ENCODE data around the gene ABHD2. TPM values are rescaled to one million over a fixed set of nuclear protein-coding genes. Genes with fewer than 3 reads are reported as not detected.

The ABHD2 gene
- total and polyA plus RNA-seq, 2 donors (not counting 1 experiment from before 2014, with no cell fraction given) = 39.5 to 84.9 TPM

DNA sequence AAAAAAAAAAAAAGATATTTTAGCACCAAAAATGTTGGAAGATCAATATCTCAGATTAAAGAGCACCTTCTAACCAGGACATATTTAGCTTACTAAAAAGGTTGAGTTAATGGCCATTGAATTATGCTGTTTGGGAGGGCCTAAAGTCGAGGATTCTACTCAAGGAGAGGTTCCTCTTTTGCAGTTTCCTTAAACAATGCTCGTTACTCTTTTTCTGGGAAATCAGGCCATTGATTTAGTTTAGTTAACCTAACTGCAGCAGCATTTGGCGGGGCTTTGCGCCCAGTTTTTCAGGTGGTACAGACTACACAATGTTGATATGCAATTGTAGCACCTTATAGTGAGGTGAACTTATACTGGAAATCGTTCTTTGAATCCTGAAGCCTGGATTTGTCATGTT, 6.8 kb downstream of the ABHD2 start:
- DNase-seq (ENCODE audit: low read depth in 2 of 2) = no peak
- Histone ChIP-seq H3K4me2 (ENCODE audit: extremely low read depth, insufficient read depth, low read length) (no peak overlapping the region), H3K4me3 (replicated peaks in 1 of 4; ENCODE audit: control extremely low read depth in 1 of 4, insufficient read depth in 1 of 4, low read depth in 3 of 4, low read length in 4 of 4) (no peak overlapping the region), H3K9me3 (ENCODE audit: control insufficient read depth, insufficient read depth, low read depth, low read length) (no peaks in the 10 kb centered on the region), H3K27ac (ENCODE audit: insufficient read depth, low read length) (no peak overlapping the region), H3K36me3 (ENCODE audit: control insufficient read depth, insufficient read depth, low read length) (no peaks in the 10 kb centered on the region), H3K9ac (ENCODE audit: insufficient read depth, low read length) (no peak overlapping the region), H3K27me3 (ENCODE audit: control insufficient read depth, insufficient read depth, low read length) (no peaks in the 10 kb centered on the region), H2AFZ (ENCODE audit: low read length) (no peak overlapping the region), H3K4me1 (ENCODE audit: control insufficient read depth, extremely low read depth, insufficient read depth, low read length) (peaks cover 29% of the 10 kb centered on the region), H4K20me1 (ENCODE audit: control insufficient read depth, extremely low read depth, insufficient read depth, low read length) (no peaks in the 10 kb centered on the region), H3K79me2 (ENCODE audit: control insufficient read depth, insufficient read depth, low read length) (peaks cover 54% of the 10 kb centered on the region)
- TF ChIP-seq, protein P1, sequence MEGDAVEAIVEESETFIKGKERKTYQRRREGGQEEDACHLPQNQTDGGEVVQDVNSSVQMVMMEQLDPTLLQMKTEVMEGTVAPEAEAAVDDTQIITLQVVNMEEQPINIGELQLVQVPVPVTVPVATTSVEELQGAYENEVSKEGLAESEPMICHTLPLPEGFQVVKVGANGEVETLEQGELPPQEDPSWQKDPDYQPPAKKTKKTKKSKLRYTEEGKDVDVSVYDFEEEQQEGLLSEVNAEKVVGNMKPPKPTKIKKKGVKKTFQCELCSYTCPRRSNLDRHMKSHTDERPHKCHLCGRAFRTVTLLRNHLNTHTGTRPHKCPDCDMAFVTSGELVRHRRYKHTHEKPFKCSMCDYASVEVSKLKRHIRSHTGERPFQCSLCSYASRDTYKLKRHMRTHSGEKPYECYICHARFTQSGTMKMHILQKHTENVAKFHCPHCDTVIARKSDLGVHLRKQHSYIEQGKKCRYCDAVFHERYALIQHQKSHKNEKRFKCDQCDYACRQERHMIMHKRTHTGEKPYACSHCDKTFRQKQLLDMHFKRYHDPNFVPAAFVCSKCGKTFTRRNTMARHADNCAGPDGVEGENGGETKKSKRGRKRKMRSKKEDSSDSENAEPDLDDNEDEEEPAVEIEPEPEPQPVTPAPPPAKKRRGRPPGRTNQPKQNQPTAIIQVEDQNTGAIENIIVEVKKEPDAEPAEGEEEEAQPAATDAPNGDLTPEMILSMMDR (conservative IDR thresholded peaks at IDR 0.05 in 1 of 2, IDR thresholded peaks at IDR 0.05 in 1 of 2; ENCODE audit: low read depth in 1 of 2, low read length in 2 of 2) = no peak
- no peak for TF ChIP-seq EZH2 (IDR thresholded peaks at IDR 0.05; ENCODE audit: low read length, missing control alignments)

DNA sequence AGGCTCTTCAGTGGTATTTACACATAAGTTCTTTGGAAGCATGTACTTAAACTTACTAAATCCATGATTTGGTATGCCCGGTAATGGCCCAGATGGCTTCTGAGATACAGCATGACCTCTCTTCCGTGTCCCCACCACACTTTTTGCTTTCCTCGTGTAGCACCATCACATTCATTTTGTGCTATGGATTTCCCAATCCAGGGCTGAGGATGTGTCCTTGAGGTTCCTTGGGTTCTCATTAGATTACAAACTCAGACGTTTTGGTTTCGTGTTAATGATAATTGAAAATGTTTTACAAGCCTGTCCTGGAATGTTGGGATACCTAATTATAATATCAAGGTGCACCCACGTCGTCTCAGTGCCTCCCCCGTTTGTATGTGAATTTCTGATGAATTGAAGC, 7.3 kb downstream of the ABHD2 start:
- Histone ChIP-seq H3K27ac (ENCODE audit: insufficient read depth, low read length) (no peak overlapping the region), H3K9me3 (ENCODE audit: control insufficient read depth, insufficient read depth, low read depth, low read length) (no peaks in the 10 kb centered on the region), H3K36me3 (ENCODE audit: control insufficient read depth, insufficient read depth, low read length) (no peaks in the 10 kb centered on the region), H3K79me2 (ENCODE audit: control insufficient read depth, insufficient read depth, low read length) (peaks cover 54% of the 10 kb centered on the region), H3K27me3 (ENCODE audit: control insufficient read depth, insufficient read depth, low read length) (no peaks in the 10 kb centered on the region), H3K9ac (ENCODE audit: insufficient read depth, low read length) (no peak overlapping the region), H4K20me1 (ENCODE audit: control insufficient read depth, extremely low read depth, insufficient read depth, low read length) (no peaks in the 10 kb centered on the region), H3K4me1 (ENCODE audit: control insufficient read depth, extremely low read depth, insufficient read depth, low read length) (peaks cover 33% of the 10 kb centered on the region), H2AFZ (ENCODE audit: low read length) (no peak overlapping the region), H3K4me3 (replicated peaks in 1 of 4; ENCODE audit: control extremely low read depth in 1 of 4, insufficient read depth in 1 of 4, low read depth in 3 of 4, low read length in 4 of 4) (no peak overlapping the region), H3K4me2 (ENCODE audit: extremely low read depth, insufficient read depth, low read length) (no peak overlapping the region)
- DNase-seq (ENCODE audit: low read depth in 2 of 2) = no peak
- TF ChIP-seq, protein P1 (conservative IDR thresholded peaks at IDR 0.05 in 1 of 2, IDR thresholded peaks at IDR 0.05 in 1 of 2; ENCODE audit: low read depth in 1 of 2, low read length in 2 of 2) = no peak
- TF ChIP-seq EZH2 (IDR thresholded peaks at IDR 0.05; ENCODE audit: low read length, missing control alignments) = no peak

DNA sequence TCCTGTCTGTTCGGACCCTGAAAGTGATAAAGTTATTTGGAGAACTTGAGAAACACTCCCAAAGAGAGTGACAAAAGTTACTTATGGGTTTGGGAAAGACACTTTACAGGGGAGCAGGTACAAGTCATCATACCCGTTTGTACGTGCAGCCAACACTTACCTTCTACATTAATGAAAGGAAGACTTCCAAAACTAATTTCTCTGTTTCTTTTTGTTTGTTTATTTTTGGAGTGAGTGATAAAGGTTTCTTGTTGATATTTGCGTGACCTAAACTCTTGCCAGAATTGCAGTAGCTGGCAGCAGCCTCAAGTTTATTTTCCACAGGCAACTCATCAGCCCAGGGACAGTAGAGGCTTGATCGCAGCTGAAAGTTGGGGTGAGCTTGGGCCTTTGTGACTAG, 8.4 kb downstream of the ABHD2 start:
- TF ChIP-seq, protein P1 (conservative IDR thresholded peaks at IDR 0.05 in 1 of 2, IDR thresholded peaks at IDR 0.05 in 1 of 2; ENCODE audit: low read depth in 1 of 2, low read length in 2 of 2) = no peak
- TF ChIP-seq EZH2 (IDR thresholded peaks at IDR 0.05; ENCODE audit: low read length, missing control alignments) = no peak
- H3K9ac ChIP-seq (ENCODE audit: insufficient read depth, low read length) = no peak overlapping the region

More for the DNA sequence above, 8.4 kb downstream of the ABHD2 start:
- Histone ChIP-seq H3K4me1 (ENCODE audit: control insufficient read depth, extremely low read depth, insufficient read depth, low read length) (peaks cover 34% of the 10 kb centered on the region), H3K36me3 (ENCODE audit: control insufficient read depth, insufficient read depth, low read length) (no peaks in the 10 kb centered on the region), H4K20me1 (ENCODE audit: control insufficient read depth, extremely low read depth, insufficient read depth, low read length) (no peaks in the 10 kb centered on the region), H3K79me2 (ENCODE audit: control insufficient read depth, insufficient read depth, low read length) (peaks cover 48% of the 10 kb centered on the region), H3K4me3 (replicated peaks in 1 of 4; ENCODE audit: control extremely low read depth in 1 of 4, insufficient read depth in 1 of 4, low read depth in 3 of 4, low read length in 4 of 4) (no peak overlapping the region), H3K27ac (ENCODE audit: insufficient read depth, low read length) (no peak overlapping the region), H2AFZ (ENCODE audit: low read length) (no peak overlapping the region), H3K27me3 (ENCODE audit: control insufficient read depth, insufficient read depth, low read length) (no peaks in the 10 kb centered on the region), H3K4me2 (ENCODE audit: extremely low read depth, insufficient read depth, low read length) (peak overlapping the region; percentile 49), H3K9me3 (ENCODE audit: control insufficient read depth, insufficient read depth, low read depth, low read length) (no peaks in the 10 kb centered on the region)
- DNase-seq (ENCODE audit: low read depth in 2 of 2) = peak in 1 of 2 donors; percentile 46

All from fibroblast of lung (primary cell).